Left cardiac atrium (tissue), 4 donors: ENCODE results near the gene DOC2B. TPM values are rescaled to one million over a fixed set of nuclear protein-coding genes. Genes with fewer than 3 reads are reported as not detected.
"Not testable (repeated sequence)": the region's sequence is repeated elsewhere in the genome, so short reads cannot be mapped to it uniquely, and the experiment has no call there.

Experiments used
- ATAC-seq, 2 donors: fragments of 200-7000 bp; cut with Tn5 transposase; one replicate each; pipeline ENCODE4 v1.9.1; 2020; ENCODE audit warnings: mild to moderate bottlenecking in 2 of 2, moderate library complexity in 2 of 2
- DNase-seq: peaks from one replicate; pipeline ENCODE4 v3.0.0-alpha.2; 2020
- intact Hi-C, 2 donors: fragments of 100-400 bp; cut with DNase I; formaldehyde crosslinking; loops; one replicate each; pipeline versions ENCODE4 v1.14.1 to v1.15.1; 2022 to 2023
- total RNA-seq, 2 donors: library from RNA; stranded (reverse); fragmentation: NEBNext Ultra II Directional; extraction: Animal tissue kit (Norgen Biotek cat#: 25700); gene quantifications; one replicate each; pipeline ENCODE4 v1.2.1, GENCODE V29; 2021
- donor health status: DM: no; HTN: yes; CAD: no.
- donor health status: DM: no; HTN: yes; CAD: no; lungs with severe emphysema.
- donor health status: DM: yes; HTN: yes; CAD: no.
- donor health status: Dilated cardiomyopathy.

DOC2B gene
- total RNA-seq, 2 donors from 2014 or later = 6.8 to 16.4 TPM

DNA sequence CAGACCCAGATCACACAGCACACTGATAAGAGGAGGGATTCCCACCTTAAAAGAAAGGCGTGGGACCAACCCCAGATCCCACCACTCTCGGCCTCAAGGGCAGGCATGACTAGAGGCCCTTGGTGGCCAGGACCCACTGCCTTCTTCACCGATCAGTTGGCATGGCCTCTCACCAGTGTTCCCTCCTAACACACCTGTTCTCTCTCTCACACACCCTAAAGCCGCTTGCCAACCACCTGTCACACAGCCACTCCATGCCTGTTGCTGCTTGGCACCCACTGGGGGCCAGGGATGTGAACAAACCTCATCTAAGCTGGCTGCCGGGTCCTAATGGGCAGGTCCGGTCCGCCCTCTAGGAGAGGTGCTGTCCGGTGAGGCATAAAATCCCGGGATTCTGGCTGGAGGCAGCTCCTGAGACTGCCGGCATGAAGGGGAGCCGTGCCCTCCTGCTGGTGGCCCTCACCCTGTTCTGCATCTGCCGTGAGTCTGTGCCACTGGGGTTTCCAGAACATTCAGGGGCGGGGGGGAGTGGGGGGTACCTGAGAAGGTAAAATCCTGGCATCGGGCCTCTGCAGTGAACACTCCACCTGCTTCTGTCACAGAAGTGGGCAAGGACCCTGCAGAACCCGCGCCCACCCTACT lies 44.2 kb downstream of the DOC2B start, which contains the start of gene SCGB1C2:
Gene SCGB1C2 (plus strand): TSS at position 404 of the 642 bp plus-strand sequence. CDS start 22 bp downstream, at position 426.
- intact Hi-C loops, DNase-seq, ATAC-seq: not testable (repeated sequence)

DNA sequence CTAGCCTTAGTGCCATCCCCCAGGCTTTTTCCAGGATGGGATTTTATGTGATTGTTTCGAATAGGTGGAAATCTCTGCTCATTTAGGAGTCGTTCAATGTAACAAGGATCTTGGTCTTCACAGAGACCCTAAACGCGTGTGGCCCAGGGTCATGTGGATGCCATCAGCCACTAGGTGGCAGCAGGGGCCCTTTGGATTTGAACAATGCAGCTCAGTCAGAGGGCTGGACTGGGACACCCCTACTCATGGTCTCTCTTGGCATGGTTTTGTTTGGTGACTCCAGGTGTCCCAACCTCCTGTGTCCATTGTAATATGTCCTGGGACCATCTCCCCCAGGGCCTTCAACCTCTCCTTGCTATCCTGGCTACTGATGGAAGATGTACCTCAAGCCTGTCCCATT lies 44.9 kb downstream of the DOC2B start:
- intact Hi-C loops = not testable (repeated sequence)
- peak; percentile 93 to 94 for ATAC-seq
- peak; percentile 71 for DNase-seq

DNA sequence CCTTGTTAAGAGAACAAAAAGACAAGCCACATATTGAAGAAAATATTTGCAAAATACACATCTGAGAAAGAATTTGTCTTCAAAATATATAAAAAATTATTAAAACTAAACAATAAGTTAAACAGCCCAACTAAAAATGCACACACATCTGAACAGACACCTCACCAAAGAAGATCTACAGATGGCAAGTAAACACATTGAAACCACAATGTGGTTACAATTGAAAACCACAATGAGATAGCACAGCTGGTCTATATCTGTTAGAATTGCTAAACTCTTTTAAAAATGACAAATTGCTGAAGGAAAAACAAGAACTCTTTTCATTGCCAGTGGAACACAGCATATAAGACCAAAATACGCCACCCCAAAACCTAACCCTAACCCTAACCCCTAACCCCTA lies 45.6 kb downstream of the DOC2B start:
- ATAC-seq, intact Hi-C loops, DNase-seq: not testable (repeated sequence)

DNA sequence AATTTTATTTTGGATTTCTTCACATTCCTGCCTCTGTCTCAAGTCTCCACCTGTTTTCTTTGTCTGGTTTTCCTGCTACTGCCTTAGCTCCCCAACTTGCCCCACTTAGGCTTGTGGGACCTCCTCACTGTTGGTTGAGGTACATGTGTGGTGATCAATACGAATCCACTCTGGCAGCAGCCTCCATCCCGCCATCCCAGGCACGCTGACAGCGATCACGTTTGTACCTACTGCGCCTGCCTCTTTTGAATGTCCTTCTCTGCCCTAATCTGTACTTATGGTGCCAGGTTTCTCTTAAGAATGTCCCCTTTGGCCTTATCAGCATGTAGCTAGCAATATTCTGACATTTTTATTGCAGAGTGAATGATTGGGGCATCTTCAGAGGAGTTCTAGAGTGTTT lies 46.4 kb downstream of the DOC2B start:
- DNase-seq, intact Hi-C loops, ATAC-seq: not testable (repeated sequence)

DNA sequence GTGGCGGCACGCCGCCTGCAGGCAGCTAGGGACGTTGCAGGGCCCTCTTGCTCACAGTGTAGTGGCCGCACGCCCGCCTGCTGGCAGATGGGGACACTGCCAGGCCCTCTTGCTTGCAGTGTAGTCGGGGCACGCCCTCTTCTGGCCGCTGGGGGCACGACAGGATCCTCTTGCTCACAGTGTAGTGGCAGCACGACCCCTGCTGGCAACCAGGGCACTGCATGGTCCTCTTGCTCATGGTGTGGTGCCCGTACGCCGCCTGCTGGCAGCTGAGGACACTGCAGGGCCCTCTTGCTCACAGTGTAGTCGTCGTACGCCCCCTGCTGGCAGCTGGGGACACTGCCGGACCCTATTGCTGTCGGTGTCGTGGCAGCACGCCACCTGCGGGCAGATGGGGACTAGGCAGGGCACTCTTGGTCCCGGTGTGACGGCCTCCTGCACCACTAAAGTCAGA lies 47.1 kb downstream of the DOC2B start:
- DNase-seq, intact Hi-C loops: not testable (repeated sequence)
- peak; percentile 55 to 72 for ATAC-seq

DNA sequence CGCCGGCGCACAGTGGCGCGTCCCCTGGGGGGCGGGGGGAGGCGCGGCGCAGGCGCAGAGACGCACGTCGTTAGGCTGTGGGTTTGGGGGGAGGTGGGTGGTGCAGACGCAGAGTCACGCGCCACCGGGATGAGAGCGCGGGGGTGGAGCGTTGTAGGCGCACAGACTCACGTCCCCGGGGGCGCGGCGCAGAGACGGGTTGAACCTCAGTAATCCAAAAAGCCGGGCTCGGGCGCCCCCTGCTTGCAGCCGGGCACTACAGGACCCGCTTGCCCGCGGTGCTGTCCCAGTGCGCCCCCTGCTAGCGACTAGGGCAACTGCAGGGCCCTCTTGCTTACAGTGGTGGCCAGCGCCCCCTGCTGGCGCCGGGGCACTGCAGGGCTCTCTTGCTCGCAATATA lies 47.5 kb downstream of the DOC2B start:
- intact Hi-C loops = not testable (repeated sequence)
- DNase-seq (peak; percentile 29), ATAC-seq (peak in 1 of 2 donors; percentile 27)

DNA sequence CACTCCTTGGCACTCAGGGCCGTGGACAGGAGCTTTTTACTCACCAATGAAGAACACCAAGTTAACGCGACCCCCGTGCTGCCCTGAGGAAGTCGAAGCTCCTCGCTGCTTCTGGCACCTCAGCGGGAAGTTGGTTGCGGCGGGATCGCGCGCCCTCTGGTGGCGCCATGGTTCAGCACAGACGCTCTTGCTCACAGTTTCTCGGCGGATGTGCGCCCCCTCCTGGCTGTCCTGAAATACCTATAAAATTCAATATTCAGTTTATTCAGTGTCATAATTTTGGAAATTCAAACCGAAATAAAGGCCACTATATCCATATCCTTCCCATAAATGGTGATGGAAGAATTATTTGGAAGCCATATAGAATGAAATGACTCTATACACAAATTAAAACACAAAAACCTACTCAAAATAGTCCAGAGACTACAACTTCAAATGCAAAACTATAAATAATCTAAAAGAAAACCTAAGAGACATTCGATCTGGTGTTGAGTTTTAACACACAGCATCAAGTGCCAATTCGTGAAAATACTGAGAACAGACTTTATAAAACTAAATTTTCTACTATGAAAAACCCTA lies 63.0 kb downstream of the DOC2B start:
- DNase-seq = peak; percentile 70
- ATAC-seq, intact Hi-C loops: not testable (repeated sequence)

DNA sequence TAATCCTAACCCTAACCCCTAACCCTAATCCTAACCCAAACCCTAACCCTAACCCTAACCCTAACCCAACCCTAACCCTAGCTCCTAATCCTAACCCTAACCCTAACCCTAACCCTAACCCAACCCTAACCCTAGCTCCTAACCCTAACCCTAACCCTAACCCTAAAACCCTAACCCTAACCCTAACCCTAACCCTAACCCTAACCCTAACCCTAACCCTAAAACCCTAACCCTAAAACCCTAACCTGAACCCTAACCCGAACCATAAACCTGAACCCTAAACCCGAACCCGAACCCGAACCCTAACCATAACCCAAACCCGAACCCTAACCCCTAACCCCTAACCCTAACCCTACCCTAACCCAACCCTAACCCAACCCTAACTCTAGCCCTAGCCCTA lies 68.3 kb downstream of the DOC2B start:
- DNase-seq, intact Hi-C loops, ATAC-seq: not testable (repeated sequence)

Other genes with a start within 250 kb of the DOC2B start
- gene SCGB1C2, start 44.1 kb downstream of the DOC2B start, total RNA-seq = not detected
- 10 to 100 TPM in 1 of 2 donors, 1 to 10 TPM in 1; 5.9 to 10.9 TPM for gene RPH3AL, start 171.2 kb upstream of the DOC2B start, total RNA-seq